Ascending aorta (tissue), 2 donors: ENCODE results near the gene AIG1. TPM values are rescaled to one million over a fixed set of nuclear protein-coding genes. Genes with fewer than 3 reads are reported as not detected.
"Not testable (repeated sequence)": the region's sequence is repeated elsewhere in the genome, so short reads cannot be mapped to it uniquely, and the experiment has no call there.

ENCODE experiments used
- DNase-seq, 2 donors: peaks; one replicate each; pipeline ENCODE4 v3.0.0-alpha.2; 2019; ENCODE audit warnings: low spot score in 2 of 2
- H3K27ac ChIP-seq, 2 donors: fragments of 200-600 bp; sonication (generic); one replicate each; pipeline ENCODE4 v1.5.1; 2016 to 2017; ENCODE audit warnings: mild to moderate bottlenecking in 1 of 2
- H3K27me3 ChIP-seq: fragments of 200-600 bp; sonication (generic); one replicate; pipeline ENCODE4 v1.5.1; 2017
- H3K36me3 ChIP-seq, 2 donors: fragments of 200-600 bp; sonication (generic); one replicate each; pipeline ENCODE4 v1.5.1; 2016
- H3K4me1 ChIP-seq, 2 donors: fragments of 200-600 bp; sonication (generic); one replicate each; pipeline ENCODE4 v1.5.1; 2016 to 2017; ENCODE audit warnings: mild to moderate bottlenecking in 1 of 2
- H3K4me3 ChIP-seq, 2 donors: fragments of 200-600 bp; sonication (generic); one replicate each; pipeline ENCODE4 v1.5.1; 2016 to 2017; ENCODE audit warnings: mild to moderate bottlenecking in 1 of 2
- H3K9me3 ChIP-seq, 2 donors: fragments of 200-600 bp; sonication (generic); one replicate each; pipeline ENCODE4 v1.5.1; 2016
- intact Hi-C: fragments of 100-400 bp; cut with DNase I; formaldehyde crosslinking; loops from one replicate; pipeline ENCODE4 v1.15.1; 2023
- total RNA-seq: library from RNA; depleted of rRNA; stranded (reverse); fragments of >200 nt; gene quantifications from one replicate; pipeline ENCODE4 v1.1.0, GENCODE V29; 2016
- TF ChIP-seq, protein P1 (sequence below), 3 experiments: fragments of 200-600 bp in 2 of 3; fragments of 450-650 bp in 1 of 3; sonication (generic) in 2 of 3; IDR thresholded peaks; one replicate each; pipeline ENCODE4 v1.5.1; 2016 to 2019; ENCODE audit warnings: antibody characterized with exemption in 3 of 3, mild to moderate bottlenecking in 1 of 3, moderate library complexity in 1 of 3

Gene AIG1
- total RNA-seq, 1 donor from 2014 or later: 5.3 TPM

DNA sequence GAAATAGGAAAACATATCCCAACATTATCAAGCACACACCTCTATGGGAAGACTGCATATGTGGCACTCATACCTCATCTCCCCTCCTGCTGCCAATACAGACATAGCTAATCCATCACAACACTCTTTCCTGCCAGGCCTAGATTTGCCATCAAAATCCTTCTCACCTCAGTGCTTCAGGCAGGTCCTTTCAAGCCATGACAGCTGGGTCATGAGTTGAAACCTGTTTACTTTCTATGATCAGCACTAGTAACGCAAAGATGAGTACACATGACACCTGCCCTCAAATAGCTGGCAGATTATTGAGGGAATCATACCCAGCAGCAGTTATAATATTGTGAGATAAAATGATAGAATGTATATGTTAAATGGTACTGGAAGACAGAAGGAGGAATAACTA is 183.1 kb downstream of the AIG1 start:
- Histone ChIP-seq H3K36me3 (no peaks in the 10 kb centered on the region), H3K27ac (no peak overlapping the region), H3K9me3 (no peaks in the 10 kb centered on the region), H3K27me3 (no peaks in the 10 kb centered on the region), H3K4me1 (no peaks in the 10 kb centered on the region), H3K4me3 (no peak overlapping the region)
- TF ChIP-seq, protein P1, sequence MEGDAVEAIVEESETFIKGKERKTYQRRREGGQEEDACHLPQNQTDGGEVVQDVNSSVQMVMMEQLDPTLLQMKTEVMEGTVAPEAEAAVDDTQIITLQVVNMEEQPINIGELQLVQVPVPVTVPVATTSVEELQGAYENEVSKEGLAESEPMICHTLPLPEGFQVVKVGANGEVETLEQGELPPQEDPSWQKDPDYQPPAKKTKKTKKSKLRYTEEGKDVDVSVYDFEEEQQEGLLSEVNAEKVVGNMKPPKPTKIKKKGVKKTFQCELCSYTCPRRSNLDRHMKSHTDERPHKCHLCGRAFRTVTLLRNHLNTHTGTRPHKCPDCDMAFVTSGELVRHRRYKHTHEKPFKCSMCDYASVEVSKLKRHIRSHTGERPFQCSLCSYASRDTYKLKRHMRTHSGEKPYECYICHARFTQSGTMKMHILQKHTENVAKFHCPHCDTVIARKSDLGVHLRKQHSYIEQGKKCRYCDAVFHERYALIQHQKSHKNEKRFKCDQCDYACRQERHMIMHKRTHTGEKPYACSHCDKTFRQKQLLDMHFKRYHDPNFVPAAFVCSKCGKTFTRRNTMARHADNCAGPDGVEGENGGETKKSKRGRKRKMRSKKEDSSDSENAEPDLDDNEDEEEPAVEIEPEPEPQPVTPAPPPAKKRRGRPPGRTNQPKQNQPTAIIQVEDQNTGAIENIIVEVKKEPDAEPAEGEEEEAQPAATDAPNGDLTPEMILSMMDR (IDR thresholded peaks at IDR 0.05): no peak
- DNase-seq: no peak
- intact Hi-C loops: no loop called here

DNA sequence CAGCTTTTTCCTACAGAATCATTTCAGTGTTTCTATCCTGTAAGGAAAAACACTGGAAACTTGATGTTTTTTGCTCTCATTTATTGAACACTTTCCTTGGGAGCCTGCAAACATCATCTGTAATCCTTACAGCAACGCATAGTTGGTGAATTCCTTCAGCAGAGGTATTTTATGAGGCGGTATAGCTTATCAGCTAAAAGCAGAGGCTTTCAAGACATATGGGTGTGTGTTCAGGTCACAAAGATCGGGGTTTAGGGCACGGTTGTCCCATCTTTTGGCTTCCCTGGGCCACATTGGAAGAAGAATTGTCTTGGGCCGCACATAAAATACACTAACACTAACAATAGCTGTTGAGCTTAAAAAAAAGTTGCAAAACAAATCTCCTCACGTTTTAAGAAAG is 185.0 kb downstream of the AIG1 start:
- H3K36me3 ChIP-seq: peaks cover 0 to 3% of the 10 kb centered on the region in 2 donors
- intact Hi-C loops: no loop called here
- no peak for DNase-seq
- TF ChIP-seq, protein P1 (IDR thresholded peaks at IDR 0.05): no peak
- H3K4me1 ChIP-seq: no peaks in the 10 kb centered on the region
- H3K4me3 ChIP-seq: no peak overlapping the region
- no peak overlapping the region for H3K27ac ChIP-seq
- no peaks in the 10 kb centered on the region for H3K27me3 ChIP-seq
- no peaks in the 10 kb centered on the region for H3K9me3 ChIP-seq

DNA sequence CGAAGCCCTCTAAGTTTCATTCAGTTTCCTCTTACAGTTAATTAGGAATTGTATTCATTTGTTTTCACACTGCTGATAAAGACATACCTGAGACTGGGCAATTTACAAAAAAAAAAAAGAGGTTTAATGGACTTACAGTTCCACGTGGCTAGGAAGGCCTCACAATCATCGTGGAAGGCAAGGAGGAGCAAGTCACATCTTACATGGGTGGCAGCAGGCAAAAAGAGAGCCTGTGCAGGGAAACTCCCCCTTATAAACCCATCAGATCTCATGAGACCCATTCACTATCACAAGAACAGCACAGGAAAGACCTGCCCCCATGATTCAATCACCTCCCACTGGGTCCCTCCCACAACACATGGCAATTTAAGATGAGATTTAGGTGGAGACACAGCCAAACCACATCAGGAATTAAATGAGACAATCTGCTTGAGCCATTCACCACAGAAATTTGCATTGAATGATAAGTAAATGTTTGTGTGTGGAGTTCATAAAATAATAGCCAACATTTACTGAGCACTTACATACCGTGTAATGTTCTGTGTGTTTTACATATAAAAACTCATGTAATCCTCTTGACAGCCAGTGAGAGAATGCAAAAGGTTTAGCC is 185.6 kb downstream of the AIG1 start:
- H3K27me3 ChIP-seq, H3K4me1 ChIP-seq, H3K9me3 ChIP-seq, intact Hi-C loops, H3K27ac ChIP-seq, H3K4me3 ChIP-seq, DNase-seq, H3K36me3 ChIP-seq: not testable (repeated sequence)

DNA sequence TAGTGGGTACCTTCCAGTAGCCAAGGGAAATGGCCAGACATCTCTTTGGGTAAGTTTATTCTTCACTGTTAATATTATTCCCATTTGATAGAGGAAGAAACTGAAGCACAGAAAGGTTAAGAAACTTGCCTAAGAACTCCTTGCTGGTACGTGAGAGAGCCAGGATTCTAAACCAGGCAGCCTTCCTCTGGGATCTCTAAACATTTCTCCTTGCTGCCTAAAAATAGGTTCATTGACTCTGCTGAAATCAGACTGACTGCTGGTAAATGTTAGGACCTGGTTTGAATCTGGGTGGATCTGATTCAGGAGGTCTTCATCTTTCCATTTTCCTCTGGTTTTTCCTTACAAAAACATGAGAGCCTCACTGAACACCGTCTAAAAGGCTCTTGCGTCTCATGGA is 186.9 kb downstream of the AIG1 start:
- intact Hi-C loops: no loop called here
- Histone ChIP-seq H3K4me1 (no peaks in the 10 kb centered on the region), H3K36me3 (peaks cover 0 to 3% of the 10 kb centered on the region in 2 donors), H3K27me3 (no peaks in the 10 kb centered on the region), H3K9me3 (no peaks in the 10 kb centered on the region), H3K27ac (no peak overlapping the region), H3K4me3 (no peak overlapping the region)
- DNase-seq: no peak
- TF ChIP-seq, protein P1 (IDR thresholded peaks at IDR 0.05): no peak

DNA sequence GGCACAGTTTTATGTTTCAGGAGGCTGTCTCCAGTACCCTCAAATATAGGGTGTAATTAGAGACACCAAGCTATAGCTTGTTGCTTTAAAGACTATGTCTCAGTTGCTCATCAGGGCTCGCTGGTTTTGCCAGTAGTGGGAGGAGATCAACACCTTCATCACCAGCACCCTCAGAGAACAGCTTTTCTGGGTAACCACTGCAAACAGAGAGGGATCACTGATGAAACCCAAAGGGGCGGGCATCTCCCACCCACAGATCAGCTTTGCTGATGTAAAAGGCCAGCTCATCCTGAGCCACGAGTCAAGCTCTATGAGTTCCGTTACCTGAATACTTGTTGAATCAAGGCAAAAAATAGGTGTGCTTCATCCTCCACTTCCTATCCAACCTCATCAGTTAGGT is 187.7 kb downstream of the AIG1 start:
- intact Hi-C loops: no loop called here
- Histone ChIP-seq H3K27ac (no peak overlapping the region), H3K4me1 (no peaks in the 10 kb centered on the region), H3K27me3 (no peaks in the 10 kb centered on the region), H3K9me3 (no peaks in the 10 kb centered on the region), H3K4me3 (no peak overlapping the region), H3K36me3 (peaks cover 0 to 3% of the 10 kb centered on the region in 2 donors)
- TF ChIP-seq, protein P1 (IDR thresholded peaks at IDR 0.05): no peak
- no peak for DNase-seq

DNA sequence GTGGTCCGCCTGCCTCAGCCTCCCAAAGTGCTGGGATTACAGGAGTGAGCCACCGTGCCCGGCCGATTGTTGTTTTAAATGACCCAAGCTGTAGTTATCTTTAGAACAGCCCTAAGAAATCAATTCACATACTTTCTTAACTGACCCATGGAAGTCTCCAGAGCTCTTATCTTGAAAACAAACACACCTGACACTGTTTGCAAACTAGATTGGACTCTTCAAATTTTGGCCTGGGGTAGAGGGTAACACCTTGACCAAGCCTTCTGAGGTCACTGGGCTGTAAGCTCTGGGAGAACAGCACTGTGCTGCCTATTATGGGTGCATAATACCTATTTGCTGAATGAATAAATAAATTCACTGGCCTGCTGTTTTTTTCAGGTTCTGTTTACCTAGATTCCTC is 190.6 kb downstream of the AIG1 start:
- intact Hi-C loops: no loop called here
- TF ChIP-seq, protein P1 (IDR thresholded peaks at IDR 0.05): no peak
- no peaks in the 10 kb centered on the region for H3K9me3 ChIP-seq

More for the DNA sequence above, 190.6 kb downstream of the AIG1 start:
- Histone ChIP-seq H3K36me3 (peaks cover 0 to 3% of the 10 kb centered on the region in 2 donors), H3K4me1 (no peaks in the 10 kb centered on the region), H3K27me3 (no peaks in the 10 kb centered on the region), H3K4me3 (no peak overlapping the region), H3K27ac (no peak overlapping the region)
- no peak for DNase-seq
